KMS-11 (cell line): ENCODE data around the gene PVALB.

Experiments used
- H2AFZ ChIP-seq: fragments of 200-600 bp; sonication (generic); 2 replicates; pipeline ENCODE4 v1.6.1; 2016; ENCODE audit warnings: antibody characterized with exemption, mixed run types, low read depth
- H3K27ac ChIP-seq: fragments of 200-600 bp; sonication (generic); 2 replicates; pipeline ENCODE4 v1.6.1; 2016; ENCODE audit warnings: mild to moderate bottlenecking, mixed run types
- H3K27me3 ChIP-seq: fragments of 200-600 bp; sonication (generic); 2 replicates; pipeline ENCODE4 v1.6.1; 2017; ENCODE audit warnings: mild to moderate bottlenecking, low read depth, mixed run types, moderate library complexity; ENCODE audit not compliant: insufficient read depth
- H3K36me3 ChIP-seq: fragments of 200-600 bp; sonication (generic); 2 replicates; pipeline ENCODE4 v1.6.1; 2017; ENCODE audit warnings: mild to moderate bottlenecking, mixed run types; ENCODE audit not compliant: insufficient read depth
- H3K4me1 ChIP-seq: fragments of 200-600 bp; sonication (generic); 2 replicates; pipeline ENCODE4 v1.6.1; 2016; ENCODE audit warnings: mild to moderate bottlenecking, low read depth, mixed run types; ENCODE audit not compliant: poor library complexity, severe bottlenecking
- H3K4me2 ChIP-seq: fragments of 200-600 bp; sonication (generic); 2 replicates; pipeline ENCODE4 v1.7.0; 2016; ENCODE audit warnings: mild to moderate bottlenecking, mixed run types
- H3K4me3 ChIP-seq: fragments of 200-600 bp; sonication (generic); IDR thresholded peaks from 2 replicates; pipeline ENCODE4 v1.6.1; 2017; ENCODE audit warnings: low read depth, low read length, mixed read lengths; ENCODE audit not compliant: insufficient read depth
- H3K79me2 ChIP-seq: fragments of 200-600 bp; sonication (generic); 2 replicates; pipeline ENCODE4 v1.6.1; 2016; ENCODE audit warnings: low read depth, mixed run types; ENCODE audit not compliant: insufficient read depth
- H3K9ac ChIP-seq: fragments of 200-600 bp; sonication (generic); 2 replicates; pipeline ENCODE4 v1.6.1; 2016; ENCODE audit warnings: mild to moderate bottlenecking, mixed run types
- H4K20me1 ChIP-seq: fragments of 200-600 bp; sonication (generic); 2 replicates; pipeline ENCODE4 v1.6.1; 2016; ENCODE audit warnings: mild to moderate bottlenecking, mixed run types; ENCODE audit not compliant: insufficient read depth
- CTCF ChIP-seq: fragments of 200-600 bp; sonication (generic); conservative IDR thresholded peaks from 2 replicates; pipeline ENCODE4 v1.6.1; 2017; ENCODE audit warnings: low read depth, mild to moderate bottlenecking, antibody characterized with exemption, low read length, moderate library complexity, mixed read lengths

PVALB gene

GRCh38 chr22:36850682-36851081, 33.8 kb upstream of the PVALB start:
- H2AFZ ChIP-seq, result no peak overlapping the region
- no peak overlapping the region for H3K27ac ChIP-seq
- no peak overlapping the region for H3K9ac ChIP-seq
- no peak overlapping the region for H3K4me3 ChIP-seq
- no peaks in the 10 kb centered on the region for H4K20me1 ChIP-seq
- H3K27me3 ChIP-seq, result peaks cover 65% of the 10 kb centered on the region
- no peak for TF ChIP-seq CTCF
- H3K4me1 ChIP-seq, result no peaks in the 10 kb centered on the region
- H3K36me3 ChIP-seq, result no peaks in the 10 kb centered on the region
- no peaks in the 10 kb centered on the region for H3K79me2 ChIP-seq
- no peak overlapping the region for H3K4me2 ChIP-seq

GRCh38 chr22:36850056-36850455, 33.2 kb upstream of the PVALB start:
- H3K9ac ChIP-seq, result no peak overlapping the region
- no peaks in the 10 kb centered on the region for H4K20me1 ChIP-seq
- no peak overlapping the region for H3K27ac ChIP-seq
- H3K4me2 ChIP-seq, result no peak overlapping the region
- H3K4me1 ChIP-seq, result no peaks in the 10 kb centered on the region
- peaks cover 70% of the 10 kb centered on the region for H3K27me3 ChIP-seq
- H3K4me3 ChIP-seq, result no peak overlapping the region
- H3K79me2 ChIP-seq, result no peaks in the 10 kb centered on the region
- H3K36me3 ChIP-seq, result no peaks in the 10 kb centered on the region
- no peak overlapping the region for H2AFZ ChIP-seq
- no peak for TF ChIP-seq CTCF

- no peaks in the 10 kb centered on the region for H4K20me1 ChIP-seq
- H3K4me3 ChIP-seq, result no peak overlapping the region
- no peaks in the 10 kb centered on the region for H3K4me1 ChIP-seq
- H3K4me2 ChIP-seq, result no peak overlapping the region
- H3K79me2 ChIP-seq, result no peaks in the 10 kb centered on the region
- no peak overlapping the region for H3K9ac ChIP-seq
- no peaks in the 10 kb centered on the region for H3K36me3 ChIP-seq
- peaks cover 84% of the 10 kb centered on the region for H3K27me3 ChIP-seq
- TF ChIP-seq CTCF, result no peak
- H3K27ac ChIP-seq, result no peak overlapping the region
- H2AFZ ChIP-seq, result no peak overlapping the region
Measured at GRCh38 chr22:36846949-36847348, 30.1 kb upstream of the PVALB start.

GRCh38 chr22:36846271-36846670, 29.4 kb upstream of the PVALB start:
- H3K4me2 ChIP-seq, result no peak overlapping the region
- no peaks in the 10 kb centered on the region for H4K20me1 ChIP-seq
- H3K36me3 ChIP-seq, result no peaks in the 10 kb centered on the region
- no peaks in the 10 kb centered on the region for H3K79me2 ChIP-seq
- TF ChIP-seq CTCF, result no peak
- H3K27me3 ChIP-seq, result peaks cover 85% of the 10 kb centered on the region
- no peak overlapping the region for H2AFZ ChIP-seq
- H3K27ac ChIP-seq, result no peak overlapping the region
- H3K4me1 ChIP-seq, result no peaks in the 10 kb centered on the region
- no peak overlapping the region for H3K4me3 ChIP-seq
- no peak overlapping the region for H3K9ac ChIP-seq
